ENCODE measurements around the gene FSTL4.

DNA sequence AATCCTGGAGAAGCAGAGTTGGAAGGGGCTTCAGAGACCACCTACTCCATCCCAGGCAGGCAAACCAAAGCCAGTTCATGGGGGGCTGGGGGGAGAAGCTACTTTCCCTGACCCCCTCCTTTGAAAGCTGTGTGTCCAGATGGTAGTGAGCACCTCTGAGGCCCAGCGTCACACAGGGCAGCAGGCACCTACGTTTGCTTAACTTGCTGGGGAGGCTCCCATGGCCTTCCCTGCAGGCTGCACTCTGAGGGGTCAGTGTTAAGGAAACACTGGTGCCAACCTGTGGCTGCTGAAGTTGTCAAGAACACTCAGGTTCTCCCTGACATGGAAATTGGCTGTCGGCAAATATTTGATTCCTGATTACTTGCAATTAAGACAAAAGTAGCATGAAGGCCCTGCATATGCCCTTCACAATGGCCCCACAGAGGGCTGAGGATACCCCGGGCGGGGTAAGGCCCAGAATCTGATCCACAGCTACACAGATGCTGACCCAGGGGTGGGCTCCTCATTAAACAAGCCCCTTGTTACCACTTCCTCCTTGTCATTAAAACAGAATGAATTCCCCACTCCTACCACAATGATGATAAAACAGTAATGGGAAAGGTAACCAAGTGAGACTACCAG lies 208.5 kb downstream of the FSTL4 start:
- TF ChIP-seq, protein P1, sequence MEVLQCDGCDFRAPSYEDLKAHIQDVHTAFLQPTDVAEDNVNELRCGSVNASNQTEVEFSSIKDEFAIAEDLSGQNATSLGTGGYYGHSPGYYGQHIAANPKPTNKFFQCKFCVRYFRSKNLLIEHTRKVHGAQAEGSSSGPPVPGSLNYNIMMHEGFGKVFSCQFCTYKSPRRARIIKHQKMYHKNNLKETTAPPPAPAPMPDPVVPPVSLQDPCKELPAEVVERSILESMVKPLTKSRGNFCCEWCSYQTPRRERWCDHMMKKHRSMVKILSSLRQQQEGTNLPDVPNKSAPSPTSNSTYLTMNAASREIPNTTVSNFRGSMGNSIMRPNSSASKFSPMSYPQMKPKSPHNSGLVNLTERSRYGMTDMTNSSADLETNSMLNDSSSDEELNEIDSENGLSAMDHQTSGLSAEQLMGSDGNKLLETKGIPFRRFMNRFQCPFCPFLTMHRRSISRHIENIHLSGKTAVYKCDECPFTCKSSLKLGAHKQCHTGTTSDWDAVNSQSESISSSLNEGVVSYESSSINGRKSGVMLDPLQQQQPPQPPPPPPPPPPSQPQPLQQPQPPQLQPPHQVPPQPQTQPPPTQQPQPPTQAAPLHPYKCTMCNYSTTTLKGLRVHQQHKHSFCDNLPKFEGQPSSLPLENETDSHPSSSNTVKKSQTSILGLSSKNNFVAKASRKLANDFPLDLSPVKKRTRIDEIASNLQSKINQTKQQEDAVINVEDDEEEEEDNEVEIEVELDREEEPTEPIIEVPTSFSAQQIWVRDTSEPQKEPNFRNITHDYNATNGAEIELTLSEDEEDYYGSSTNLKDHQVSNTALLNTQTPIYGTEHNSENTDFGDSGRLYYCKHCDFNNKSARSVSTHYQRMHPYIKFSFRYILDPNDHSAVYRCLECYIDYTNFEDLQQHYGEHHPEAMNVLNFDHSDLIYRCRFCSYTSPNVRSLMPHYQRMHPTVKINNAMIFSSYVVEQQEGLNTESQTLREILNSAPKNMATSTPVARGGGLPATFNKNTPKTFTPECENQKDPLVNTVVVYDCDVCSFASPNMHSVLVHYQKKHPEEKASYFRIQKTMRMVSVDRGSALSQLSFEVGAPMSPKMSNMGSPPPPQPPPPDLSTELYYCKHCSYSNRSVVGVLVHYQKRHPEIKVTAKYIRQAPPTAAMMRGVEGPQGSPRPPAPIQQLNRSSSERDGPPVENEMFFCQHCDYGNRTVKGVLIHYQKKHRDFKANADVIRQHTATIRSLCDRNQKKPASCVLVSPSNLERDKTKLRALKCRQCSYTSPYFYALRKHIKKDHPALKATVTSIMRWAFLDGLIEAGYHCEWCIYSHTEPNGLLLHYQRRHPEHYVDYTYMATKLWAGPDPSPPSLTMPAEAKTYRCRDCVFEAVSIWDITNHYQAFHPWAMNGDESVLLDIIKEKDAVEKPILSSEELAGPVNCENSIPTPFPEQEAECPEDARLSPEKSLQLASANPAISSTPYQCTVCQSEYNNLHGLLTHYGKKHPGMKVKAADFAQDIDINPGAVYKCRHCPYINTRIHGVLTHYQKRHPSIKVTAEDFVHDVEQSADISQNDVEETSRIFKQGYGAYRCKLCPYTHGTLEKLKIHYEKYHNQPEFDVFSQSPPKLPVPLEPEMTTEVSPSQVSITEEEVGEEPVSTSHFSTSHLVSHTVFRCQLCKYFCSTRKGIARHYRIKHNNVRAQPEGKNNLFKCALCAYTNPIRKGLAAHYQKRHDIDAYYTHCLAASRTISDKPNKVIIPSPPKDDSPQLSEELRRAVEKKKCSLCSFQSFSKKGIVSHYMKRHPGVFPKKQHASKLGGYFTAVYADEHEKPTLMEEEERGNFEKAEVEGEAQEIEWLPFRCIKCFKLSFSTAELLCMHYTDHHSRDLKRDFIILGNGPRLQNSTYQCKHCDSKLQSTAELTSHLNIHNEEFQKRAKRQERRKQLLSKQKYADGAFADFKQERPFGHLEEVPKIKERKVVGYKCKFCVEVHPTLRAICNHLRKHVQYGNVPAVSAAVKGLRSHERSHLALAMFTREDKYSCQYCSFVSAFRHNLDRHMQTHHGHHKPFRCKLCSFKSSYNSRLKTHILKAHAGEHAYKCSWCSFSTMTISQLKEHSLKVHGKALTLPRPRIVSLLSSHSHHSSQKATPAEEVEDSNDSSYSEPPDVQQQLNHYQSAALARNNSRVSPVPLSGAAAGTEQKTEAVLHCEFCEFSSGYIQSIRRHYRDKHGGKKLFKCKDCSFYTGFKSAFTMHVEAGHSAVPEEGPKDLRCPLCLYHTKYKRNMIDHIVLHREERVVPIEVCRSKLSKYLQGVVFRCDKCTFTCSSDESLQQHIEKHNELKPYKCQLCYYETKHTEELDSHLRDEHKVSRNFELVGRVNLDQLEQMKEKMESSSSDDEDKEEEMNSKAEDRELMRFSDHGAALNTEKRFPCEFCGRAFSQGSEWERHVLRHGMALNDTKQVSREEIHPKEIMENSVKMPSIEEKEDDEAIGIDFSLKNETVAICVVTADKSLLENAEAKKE (CRISPR knock-in tag; IDR thresholded peaks at IDR 0.05), result no peak
- TF ChIP-seq EZH2phosphoT487 (IDR thresholded peaks at IDR 0.05; ENCODE audit: unreplicated experiment), result no peak
